SK-N-SH treated with all-trans-retinoic acid at 6 μM for 48 hours (cell line): Measurements from ENCODE around the gene NCF1.
"Not testable (repeated sequence)": the region's sequence is repeated elsewhere in the genome, so short reads cannot be mapped to it uniquely, and the experiment has no call there.

ENCODE experiments used
- ARNTL ChIP-seq: fragments of 450-650 bp; formaldehyde crosslinking; IDR thresholded peaks from 2 replicates; pipeline ENCODE4 v1.5.0; 2020; ENCODE audit warnings: low read depth, mild to moderate bottlenecking, moderate library complexity, borderline replicate concordance
- BACH2 ChIP-seq: fragments of 250-450 bp; sonication (Bioruptor Pico); IDR thresholded peaks from 2 replicates; pipeline ENCODE4 v1.9.0; 2021; ENCODE audit warnings: mild to moderate bottlenecking, borderline replicate concordance
- CSDC2 ChIP-seq: fragments of 250-450 bp; sonication (Bioruptor Pico); IDR thresholded peaks from 2 replicates; pipeline ENCODE4 v1.5.0; 2020; ENCODE audit warnings: mild to moderate bottlenecking, moderate library complexity
- ISL1 ChIP-seq: fragments of 250-450 bp; sonication (Bioruptor Pico); IDR thresholded peaks from 2 replicates; pipeline ENCODE4 v2.1.2; 2022; ENCODE audit warnings: mild to moderate bottlenecking, moderate library complexity
- OSR1 ChIP-seq: fragments of 250-450 bp; sonication (Bioruptor Pico); IDR thresholded peaks from 2 replicates; pipeline ENCODE4 v1.8.0; 2022; ENCODE audit warnings: moderate library complexity, mild to moderate bottlenecking, inconsistent platforms
- RARB ChIP-seq: fragments of 250-450 bp; sonication (Bioruptor Pico); IDR thresholded peaks from 2 replicates; pipeline ENCODE4 v1.8.0; 2021; ENCODE audit warnings: mild to moderate bottlenecking, moderate library complexity
- TCF4 ChIP-seq: fragments of 250-450 bp; sonication (Bioruptor Pico); IDR thresholded peaks from 2 replicates; pipeline ENCODE4 v1.8.0; 2021; ENCODE audit warnings: mild to moderate bottlenecking, moderate library complexity, borderline replicate concordance
- ZC3H10 ChIP-seq: fragments of 250-450 bp; sonication (Bioruptor Pico); IDR thresholded peaks from 2 replicates; pipeline ENCODE4 v1.5.1; 2021; ENCODE audit warnings: mild to moderate bottlenecking, moderate library complexity
- ZNF70 ChIP-seq: fragments of 450-650 bp; formaldehyde crosslinking; IDR thresholded peaks from 2 replicates; pipeline ENCODE4 v1.5.0; 2020; ENCODE audit warnings: mild to moderate bottlenecking, moderate library complexity
- ZNF8 ChIP-seq: fragments of 450-650 bp; formaldehyde crosslinking; IDR thresholded peaks from 2 replicates; pipeline ENCODE4 v1.5.0; 2020; ENCODE audit warnings: mild to moderate bottlenecking, moderate library complexity
- TF ChIP-seq, protein P1 (sequence below): fragments of 250-450 bp; sonication (Bioruptor Pico); IDR thresholded peaks from 2 replicates; pipeline ENCODE4 v1.8.0; 2020; ENCODE audit warnings: mild to moderate bottlenecking, moderate library complexity, borderline replicate concordance
- TF ChIP-seq, protein P2 (sequence below): fragments of 250-450 bp; sonication (Bioruptor Pico); IDR thresholded peaks from 2 replicates; pipeline ENCODE4 v1.5.0; 2020; ENCODE audit warnings: mild to moderate bottlenecking, moderate library complexity
- TF ChIP-seq, protein P3 (sequence below): fragments of 250-450 bp; sonication (Bioruptor Pico); IDR thresholded peaks from 2 replicates; pipeline ENCODE4 v1.8.0; 2021; ENCODE audit warnings: low read depth, mild to moderate bottlenecking, moderate library complexity, borderline replicate concordance
- TF ChIP-seq, protein P4 (sequence below): fragments of 250-450 bp; sonication (Bioruptor Pico); IDR thresholded peaks from 2 replicates; pipeline ENCODE4 v1.5.1; 2021; ENCODE audit warnings: mild to moderate bottlenecking, moderate library complexity

DNA sequence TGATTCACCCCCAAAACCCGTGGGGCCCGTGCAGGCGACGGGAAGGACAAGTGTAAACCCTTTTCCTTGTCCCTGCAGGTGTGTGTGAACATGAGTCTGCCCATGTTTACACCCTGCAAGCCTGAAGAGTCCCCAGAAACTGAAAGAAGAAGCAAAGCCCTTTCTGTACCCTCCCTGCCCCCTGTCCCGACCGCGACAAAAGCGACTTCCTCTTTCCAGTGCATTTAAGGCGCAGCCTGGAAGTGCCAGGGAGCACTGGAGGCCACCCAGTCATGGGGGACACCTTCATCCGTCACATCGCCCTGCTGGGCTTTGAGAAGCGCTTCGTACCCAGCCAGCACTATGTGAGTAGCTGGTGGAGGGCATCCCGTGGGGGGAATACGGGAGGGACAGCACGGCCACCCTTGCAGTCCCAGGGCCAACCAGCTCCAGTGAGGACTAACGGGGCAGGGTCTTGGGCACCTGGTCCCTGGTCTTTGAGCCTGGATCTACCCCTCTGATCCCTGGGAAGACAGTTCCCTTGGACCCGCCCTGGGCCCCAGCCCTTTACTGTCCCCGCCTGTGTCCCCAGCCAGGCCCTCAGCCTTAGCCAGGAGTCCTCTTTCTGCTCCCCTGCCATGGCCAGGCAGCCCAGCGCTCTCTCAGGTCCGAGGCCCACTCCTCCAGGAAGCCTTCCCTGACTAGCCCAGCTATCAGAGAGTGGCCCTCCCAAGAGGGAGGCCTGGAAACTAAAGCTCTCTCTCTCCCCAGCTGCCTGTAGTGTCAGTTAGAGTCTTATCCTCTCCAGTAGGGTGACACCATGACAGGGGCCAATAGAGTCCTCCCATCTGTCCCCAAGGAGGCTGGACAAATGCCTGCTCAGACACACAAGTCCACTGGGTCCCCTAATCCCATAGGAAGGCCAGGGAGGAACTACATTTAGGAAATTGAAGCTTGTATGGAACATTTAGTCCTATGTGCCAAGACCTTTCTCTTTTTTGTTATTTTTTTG lies at the start of gene NCF1:
- TF ChIP-seq, protein P1, sequence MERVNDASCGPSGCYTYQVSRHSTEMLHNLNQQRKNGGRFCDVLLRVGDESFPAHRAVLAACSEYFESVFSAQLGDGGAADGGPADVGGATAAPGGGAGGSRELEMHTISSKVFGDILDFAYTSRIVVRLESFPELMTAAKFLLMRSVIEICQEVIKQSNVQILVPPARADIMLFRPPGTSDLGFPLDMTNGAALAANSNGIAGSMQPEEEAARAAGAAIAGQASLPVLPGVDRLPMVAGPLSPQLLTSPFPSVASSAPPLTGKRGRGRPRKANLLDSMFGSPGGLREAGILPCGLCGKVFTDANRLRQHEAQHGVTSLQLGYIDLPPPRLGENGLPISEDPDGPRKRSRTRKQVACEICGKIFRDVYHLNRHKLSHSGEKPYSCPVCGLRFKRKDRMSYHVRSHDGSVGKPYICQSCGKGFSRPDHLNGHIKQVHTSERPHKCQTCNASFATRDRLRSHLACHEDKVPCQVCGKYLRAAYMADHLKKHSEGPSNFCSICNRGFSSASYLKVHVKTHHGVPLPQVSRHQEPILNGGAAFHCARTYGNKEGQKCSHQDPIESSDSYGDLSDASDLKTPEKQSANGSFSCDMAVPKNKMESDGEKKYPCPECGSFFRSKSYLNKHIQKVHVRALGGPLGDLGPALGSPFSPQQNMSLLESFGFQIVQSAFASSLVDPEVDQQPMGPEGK (CRISPR knock-in tag) = not testable (repeated sequence)
- not testable (repeated sequence) for TF ChIP-seq RARB (CRISPR knock-in tag); CSDC2 (CRISPR knock-in tag); TCF4 (CRISPR knock-in tag); ISL1 (CRISPR knock-in tag); BACH2 (CRISPR knock-in tag); OSR1; ZC3H10 (CRISPR knock-in tag); ZNF70; ARNTL (CRISPR knock-in tag); ZNF8 (CRISPR knock-in tag)
- TF ChIP-seq, protein P2, sequence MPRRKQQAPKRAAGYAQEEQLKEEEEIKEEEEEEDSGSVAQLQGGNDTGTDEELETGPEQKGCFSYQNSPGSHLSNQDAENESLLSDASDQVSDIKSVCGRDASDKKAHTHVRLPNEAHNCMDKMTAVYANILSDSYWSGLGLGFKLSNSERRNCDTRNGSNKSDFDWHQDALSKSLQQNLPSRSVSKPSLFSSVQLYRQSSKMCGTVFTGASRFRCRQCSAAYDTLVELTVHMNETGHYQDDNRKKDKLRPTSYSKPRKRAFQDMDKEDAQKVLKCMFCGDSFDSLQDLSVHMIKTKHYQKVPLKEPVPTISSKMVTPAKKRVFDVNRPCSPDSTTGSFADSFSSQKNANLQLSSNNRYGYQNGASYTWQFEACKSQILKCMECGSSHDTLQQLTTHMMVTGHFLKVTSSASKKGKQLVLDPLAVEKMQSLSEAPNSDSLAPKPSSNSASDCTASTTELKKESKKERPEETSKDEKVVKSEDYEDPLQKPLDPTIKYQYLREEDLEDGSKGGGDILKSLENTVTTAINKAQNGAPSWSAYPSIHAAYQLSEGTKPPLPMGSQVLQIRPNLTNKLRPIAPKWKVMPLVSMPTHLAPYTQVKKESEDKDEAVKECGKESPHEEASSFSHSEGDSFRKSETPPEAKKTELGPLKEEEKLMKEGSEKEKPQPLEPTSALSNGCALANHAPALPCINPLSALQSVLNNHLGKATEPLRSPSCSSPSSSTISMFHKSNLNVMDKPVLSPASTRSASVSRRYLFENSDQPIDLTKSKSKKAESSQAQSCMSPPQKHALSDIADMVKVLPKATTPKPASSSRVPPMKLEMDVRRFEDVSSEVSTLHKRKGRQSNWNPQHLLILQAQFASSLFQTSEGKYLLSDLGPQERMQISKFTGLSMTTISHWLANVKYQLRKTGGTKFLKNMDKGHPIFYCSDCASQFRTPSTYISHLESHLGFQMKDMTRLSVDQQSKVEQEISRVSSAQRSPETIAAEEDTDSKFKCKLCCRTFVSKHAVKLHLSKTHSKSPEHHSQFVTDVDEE = not testable (repeated sequence)
- TF ChIP-seq, protein P3, sequence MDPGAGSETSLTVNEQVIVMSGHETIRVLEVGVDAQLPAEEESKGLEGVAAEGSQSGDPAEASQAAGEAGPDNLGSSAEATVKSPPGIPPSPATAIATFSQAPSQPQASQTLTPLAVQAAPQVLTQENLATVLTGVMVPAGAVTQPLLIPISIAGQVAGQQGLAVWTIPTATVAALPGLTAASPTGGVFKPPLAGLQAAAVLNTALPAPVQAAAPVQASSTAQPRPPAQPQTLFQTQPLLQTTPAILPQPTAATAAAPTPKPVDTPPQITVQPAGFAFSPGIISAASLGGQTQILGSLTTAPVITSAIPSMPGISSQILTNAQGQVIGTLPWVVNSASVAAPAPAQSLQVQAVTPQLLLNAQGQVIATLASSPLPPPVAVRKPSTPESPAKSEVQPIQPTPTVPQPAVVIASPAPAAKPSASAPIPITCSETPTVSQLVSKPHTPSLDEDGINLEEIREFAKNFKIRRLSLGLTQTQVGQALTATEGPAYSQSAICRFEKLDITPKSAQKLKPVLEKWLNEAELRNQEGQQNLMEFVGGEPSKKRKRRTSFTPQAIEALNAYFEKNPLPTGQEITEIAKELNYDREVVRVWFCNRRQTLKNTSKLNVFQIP (CRISPR knock-in tag) = not testable (repeated sequence)
- TF ChIP-seq, protein P4, sequence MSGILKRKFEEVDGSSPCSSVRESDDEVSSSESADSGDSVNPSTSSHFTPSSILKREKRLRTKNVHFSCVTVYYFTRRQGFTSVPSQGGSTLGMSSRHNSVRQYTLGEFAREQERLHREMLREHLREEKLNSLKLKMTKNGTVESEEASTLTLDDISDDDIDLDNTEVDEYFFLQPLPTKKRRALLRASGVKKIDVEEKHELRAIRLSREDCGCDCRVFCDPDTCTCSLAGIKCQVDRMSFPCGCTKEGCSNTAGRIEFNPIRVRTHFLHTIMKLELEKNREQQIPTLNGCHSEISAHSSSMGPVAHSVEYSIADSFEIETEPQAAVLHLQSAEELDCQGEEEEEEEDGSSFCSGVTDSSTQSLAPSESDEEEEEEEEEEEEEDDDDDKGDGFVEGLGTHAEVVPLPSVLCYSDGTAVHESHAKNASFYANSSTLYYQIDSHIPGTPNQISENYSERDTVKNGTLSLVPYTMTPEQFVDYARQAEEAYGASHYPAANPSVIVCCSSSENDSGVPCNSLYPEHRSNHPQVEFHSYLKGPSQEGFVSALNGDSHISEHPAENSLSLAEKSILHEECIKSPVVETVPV (CRISPR knock-in tag) = not testable (repeated sequence)
